Cardiac septum (tissue), 1 donor: Measurements from ENCODE around the gene SLC6A3. TPM values are rescaled to one million over a fixed set of nuclear protein-coding genes. Genes with fewer than 3 reads are reported as not detected.
A peak's percentile ranks its signal among the peaks of the same experiment; 100 is the strongest.
"Not testable (repeated sequence)": the region's sequence is repeated elsewhere in the genome, so short reads cannot be mapped to it uniquely, and the experiment has no call there.

Experiments
- DNase-seq: peaks from one replicate; pipeline ENCODE4 v3.0.0-alpha.2; 2020; ENCODE audit warnings: low spot score
- intact Hi-C: fragments of 100-400 bp; cut with DNase I; formaldehyde crosslinking; loops from one replicate; pipeline ENCODE4 v1.14.0; 2022
- total RNA-seq: library from RNA; stranded (reverse); fragmentation: NEBNext Ultra II Directional; extraction: Animal tissue kit (Norgen Biotek cat#: 25700); gene quantifications from one replicate; pipeline ENCODE4 v1.2.1, GENCODE V29; 2021
- donor health status: DM: no; HTN: no; CAD: no.

The SLC6A3 gene
- total RNA-seq, 1 donor from 2014 or later, result 0.19 TPM

- intact Hi-C loops, result no loop called here
- no peak for DNase-seq
These were observed 33.8 kb upstream of the SLC6A3 start for GRCh38 chr5:1479066-1479465.

DNA sequence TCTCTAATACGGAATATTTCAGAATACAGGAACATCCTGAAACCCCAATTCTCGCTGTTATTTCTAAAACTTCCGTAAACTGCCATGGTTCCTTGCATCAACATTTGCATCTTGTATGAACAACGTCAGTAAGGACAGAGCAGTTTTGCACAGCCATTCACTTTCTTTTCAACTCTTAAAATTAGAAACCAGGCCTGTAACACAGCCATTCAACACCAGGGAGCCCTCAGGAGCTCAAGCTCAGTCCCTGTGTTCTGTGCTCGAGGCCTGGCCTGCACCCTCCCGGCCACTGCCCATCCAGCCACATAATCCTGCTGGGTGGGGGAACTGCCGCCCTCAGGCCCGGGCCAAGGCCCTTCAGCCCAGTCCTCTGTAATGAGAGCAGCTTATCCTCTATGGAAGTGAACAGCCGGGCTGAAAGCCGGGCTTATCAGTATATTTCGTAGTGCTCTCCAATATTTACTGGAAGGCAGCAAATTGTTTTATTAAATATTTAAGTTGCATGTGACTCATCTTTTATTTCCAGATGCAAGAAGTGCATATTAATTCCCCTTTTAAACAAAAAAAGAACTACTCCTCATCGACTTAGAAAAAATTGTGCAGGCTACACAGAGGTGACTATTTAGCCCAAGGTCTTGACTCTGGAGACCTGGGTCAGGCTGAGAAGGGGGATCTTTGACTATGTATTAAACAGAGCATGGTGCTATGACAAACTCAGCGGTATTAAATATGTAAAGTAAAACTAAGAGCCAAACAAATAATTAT is 33.2 kb upstream of the SLC6A3 start:
- DNase-seq, result no peak
- intact Hi-C loops, result no loop called here

- intact Hi-C loops, result no loop called here
- peak; percentile 90 for DNase-seq
These were observed 32.1 kb upstream of the SLC6A3 start for GRCh38 chr5:1477341-1477740.

DNA sequence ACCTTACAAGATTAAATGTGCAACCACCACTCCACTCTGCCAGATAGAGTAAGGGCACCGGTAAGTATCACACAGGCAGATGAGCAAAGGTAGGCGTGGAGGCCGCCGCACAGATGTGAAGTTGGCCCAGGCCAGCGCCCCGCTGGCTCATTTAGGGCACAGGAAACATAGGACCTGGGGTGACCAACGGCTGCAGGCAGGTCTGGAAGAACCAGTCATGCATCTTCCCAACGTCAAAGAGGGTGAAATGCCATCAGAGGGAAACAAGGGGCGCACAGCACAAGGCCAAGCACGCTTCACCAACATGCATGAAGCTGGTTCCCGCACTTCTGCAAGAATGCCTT is 31.7 kb upstream of the SLC6A3 start:
- no peak for DNase-seq
- intact Hi-C loops, result no loop called here

GRCh38 chr5:1476181-1476966 is 31.1 kb upstream of the SLC6A3 start:
- peak; percentile 73 for DNase-seq

GRCh38 chr5:1475544-1475900 is 30.3 kb upstream of the SLC6A3 start:
- peak; percentile 71 for DNase-seq

More at GRCh38 chr5:1476181-1476966, 31.1 kb upstream of the SLC6A3 start:
- intact Hi-C loops, result no loop called here

GRCh38 chr5:1474866-1475543 is 29.8 kb upstream of the SLC6A3 start:
- peak; percentile 74 for DNase-seq
- intact Hi-C loops, result no loop called here

More at GRCh38 chr5:1475544-1475900, 30.3 kb upstream of the SLC6A3 start:
- intact Hi-C loops, result not testable (repeated sequence)

DNA sequence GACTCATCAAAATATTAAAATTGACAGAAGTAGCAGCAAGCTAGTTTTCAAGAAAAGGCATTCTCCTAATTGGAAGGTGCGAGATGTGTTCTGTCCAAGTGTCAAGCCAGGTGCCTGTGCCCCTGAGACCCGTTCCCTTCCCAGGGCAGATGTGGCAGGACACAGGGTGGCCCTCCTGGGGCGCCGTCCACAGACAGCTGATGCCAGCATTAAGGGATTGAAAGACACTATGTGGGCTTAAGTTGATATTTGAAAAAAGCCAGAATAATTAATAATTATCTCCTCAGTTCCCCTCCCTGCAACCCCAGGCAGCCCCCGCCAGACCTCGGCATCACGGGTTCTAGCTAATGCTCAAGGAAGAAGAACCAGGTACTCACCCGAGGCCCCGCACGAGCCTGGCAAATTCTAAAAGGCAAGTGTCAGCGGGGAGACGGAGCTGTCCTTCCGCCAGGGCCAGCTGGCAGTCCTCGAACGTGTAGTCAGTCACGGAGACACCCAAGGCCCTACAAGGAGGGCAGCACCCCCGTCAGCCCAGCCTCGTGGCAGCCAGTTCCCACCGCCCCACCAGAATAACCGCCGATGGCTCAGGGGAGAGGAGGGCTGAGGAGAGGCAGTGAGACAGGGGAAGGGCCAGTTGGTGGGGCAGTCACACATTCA is 29.1 kb upstream of the SLC6A3 start:
- intact Hi-C loops, result no loop called here
- DNase-seq, result peak; percentile 63

GRCh38 chr5:1473746-1474145 is 28.5 kb upstream of the SLC6A3 start:
- intact Hi-C loops, result no loop called here
- DNase-seq, result peak; percentile 29

- DNase-seq, result peak; percentile 73
- intact Hi-C loops, result no loop called here
These were observed 27.9 kb upstream of the SLC6A3 start for GRCh38 chr5:1472964-1473628.

DNA sequence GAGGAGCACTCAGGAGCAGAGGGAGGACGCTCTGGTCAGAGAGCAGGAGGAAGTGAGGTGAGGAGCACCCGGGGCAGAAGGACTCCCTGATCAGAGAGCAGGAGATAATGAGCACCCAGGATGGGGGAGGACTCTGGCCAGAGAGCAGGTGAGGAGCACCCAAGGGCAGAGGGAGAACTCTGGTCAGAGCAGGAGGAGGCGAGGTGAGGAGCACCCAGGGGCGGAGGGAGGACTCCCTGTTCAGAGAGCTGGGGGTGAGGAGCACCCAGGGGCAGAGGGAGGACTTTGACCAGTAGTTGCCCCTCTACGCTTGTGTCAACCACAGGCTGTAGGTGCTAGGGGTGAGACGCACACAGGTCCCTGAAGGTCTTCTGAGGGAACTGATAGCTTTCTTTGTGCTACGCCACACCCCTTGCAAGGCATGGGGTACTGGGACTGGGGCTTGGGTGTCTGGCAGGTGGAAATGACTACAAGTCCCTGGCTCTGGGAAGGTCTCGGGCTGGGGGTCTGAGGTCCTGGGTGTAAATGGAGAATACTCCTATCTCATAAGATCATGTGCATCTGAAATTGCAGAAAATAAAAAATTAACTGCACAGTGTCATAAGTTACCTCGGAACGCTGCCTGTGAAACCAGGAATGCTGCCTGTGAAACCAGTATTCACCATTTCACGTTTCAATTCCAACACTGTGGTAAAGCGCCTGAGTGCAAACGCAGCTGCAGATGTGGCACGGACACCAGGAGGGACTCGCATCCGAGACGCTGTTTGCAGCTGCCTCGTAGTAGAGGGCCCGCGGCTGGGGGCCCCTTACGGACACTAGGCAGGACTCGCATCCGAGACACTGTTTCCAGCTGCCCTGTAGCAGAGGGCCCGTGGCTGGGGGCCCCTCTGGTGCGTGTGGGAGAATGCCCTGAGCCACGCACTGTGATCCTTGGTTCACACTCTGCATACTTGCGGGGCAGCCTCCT is 27.0 kb upstream of the SLC6A3 start:
- peak; percentile 72 for DNase-seq
- intact Hi-C loops, result no loop called here

- intact Hi-C loops, result no loop called here
- DNase-seq, result peak; percentile 65
These were observed 26.1 kb upstream of the SLC6A3 start for GRCh38 chr5:1471240-1471853.

GRCh38 chr5:1470762-1471211 is 25.5 kb upstream of the SLC6A3 start:
- intact Hi-C loops, result no loop called here

GRCh38 chr5:1468629-1469527 is 23.6 kb upstream of the SLC6A3 start:
- peak; percentile 66 for DNase-seq
- intact Hi-C loops, result no loop called here

More at GRCh38 chr5:1470762-1471211, 25.5 kb upstream of the SLC6A3 start:
- DNase-seq, result peak; percentile 54

DNA sequence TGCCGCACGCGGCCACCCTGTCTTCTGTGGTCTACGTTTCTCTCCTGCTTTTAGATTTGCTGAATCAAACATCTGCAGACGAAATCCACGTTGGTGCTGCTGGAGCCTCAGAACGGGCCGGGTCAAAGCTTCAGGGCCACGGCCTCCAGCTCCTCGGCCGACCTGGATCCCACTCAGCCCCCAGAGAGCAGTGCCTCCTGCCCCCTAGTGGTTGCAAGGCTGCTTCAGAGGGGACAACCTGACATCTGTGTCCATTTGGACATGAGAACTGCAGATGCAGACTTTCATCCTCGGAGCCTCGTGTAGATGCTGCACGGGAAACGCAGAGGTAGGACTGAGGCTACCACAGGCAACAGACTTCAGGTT is 23.0 kb upstream of the SLC6A3 start:
- peak; percentile 38 for DNase-seq
- intact Hi-C loops, result no loop called here

DNA sequence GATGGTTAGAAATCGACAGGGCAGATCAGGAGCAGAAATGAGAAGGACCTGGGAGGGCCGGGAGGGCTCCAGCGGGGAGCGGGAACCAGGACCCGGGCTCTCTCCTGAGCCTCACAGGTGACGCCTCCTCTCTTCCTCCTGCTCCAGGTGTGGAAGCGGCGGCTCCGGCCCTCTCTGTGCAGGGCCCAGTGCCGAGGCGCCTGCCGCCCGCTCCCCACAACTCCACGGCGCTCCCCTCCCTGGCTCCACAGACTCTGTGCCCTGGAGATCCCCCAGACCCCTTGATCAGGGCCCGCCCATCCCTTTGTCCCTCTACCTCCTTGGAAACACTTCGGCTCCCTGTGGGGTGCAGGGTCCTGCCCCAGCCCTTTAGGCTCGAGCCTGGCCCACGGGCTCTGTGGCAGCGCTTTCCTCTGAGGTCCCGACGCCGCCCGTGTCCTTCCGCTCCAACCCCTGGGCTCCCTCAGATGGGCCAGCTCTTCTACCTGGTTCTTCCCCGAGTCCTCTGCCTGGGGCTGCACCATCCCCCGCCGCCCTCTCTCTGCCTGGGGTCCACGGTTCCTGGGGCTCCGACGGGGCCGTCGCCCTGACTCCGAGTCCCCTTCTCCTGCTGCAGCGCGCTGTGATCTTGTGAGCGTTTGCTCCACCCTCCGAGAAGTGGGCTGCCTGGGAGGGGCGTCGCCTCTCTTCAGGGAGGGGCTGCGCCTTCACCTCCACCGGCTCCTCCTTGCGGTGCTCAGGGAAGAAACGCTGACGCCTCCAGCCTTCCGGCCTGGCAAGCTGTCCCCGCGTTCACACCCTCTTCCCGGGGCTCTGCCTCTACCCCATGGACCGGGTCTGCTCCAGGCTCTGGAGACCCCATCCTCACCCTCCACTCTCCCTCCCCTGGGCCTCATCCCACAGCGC is 22.4 kb upstream of the SLC6A3 start:
- peak; percentile 68 for DNase-seq
- intact Hi-C loops, result no loop called here
